K562 (cell line): ENCODE results near the gene RIPOR2. TPM values are rescaled to one million over a fixed set of nuclear protein-coding genes. Genes with fewer than 3 reads are reported as not detected.

ENCODE experiments used
- ATAC-seq: fragments of 200-7000 bp; cut with Tn5 transposase; 3 replicates; pipeline ENCODE4 v1.9.1; 2020; ENCODE audit warnings: moderate library complexity
- BruUV-seq: library from RNA; stranded (reverse); fragments of 400-500 nt; replicated peaks from 2 replicates; lab custom pipeline; 2021; lab: Mats Ljungman, UMichigan
- CTCF ChIA-PET: fragments of 300-600 bp; formaldehyde crosslinking; extraction: SDS; loops from one replicate; lab custom pipeline; 2021; ENCODE audit warnings: low intra/inter-chr PET ratio; lab: Yijun Ruan, JAX
- POLR2A ChIA-PET: fragments of 300-600, 350-650 bp; sonication (Branson Sonifier 250); formaldehyde crosslinking; extraction: SDS; loops from one replicate; lab custom pipeline; 2021; ENCODE audit warnings: antibody characterized with exemption, inconsistent platforms; lab: Yijun Ruan, JAX
- DNase-seq, 4 experiments: peaks; one replicate each; pipeline versions ENCODE4 v3.0.0 to v3.0.0-alpha.2; 2011 to 2018; ENCODE audit warnings: low spot score in 3 of 4, mixed read lengths in 3 of 4; ENCODE audit errors: extremely low read depth in 1 of 4
- FAIRE-seq: peaks from 2 replicates; lab custom pipeline; 2011; peaks lifted over from hg19 to GRCh38; lab: Jason Lieb, UNC
- H2AFZ ChIP-seq: 2 replicates; pipeline ENCODE4 v1.6.0; 2011; ENCODE audit warnings: low read depth, low read length, control low read depth, inconsistent platforms
- H3K27ac ChIP-seq: fragments of 200-600 bp; 3 replicates; pipeline ENCODE4 v1.8.0; 2011; ENCODE audit warnings: low read depth, mild to moderate bottlenecking, control low read depth, inconsistent platforms, low read length, moderate library complexity, mixed read lengths; ENCODE audit errors: extremely low read depth
- H3K27me3 ChIP-seq, 2 experiments: fragments of 300-600 bp in 1 of 2; 2 replicates in 1 of 2; 3 replicates in 1 of 2; pipeline versions ENCODE4 v1.6.0 to v1.8.0; 2011; ENCODE audit warnings: inconsistent platforms in 2 of 2, low read length in 2 of 2, mild to moderate bottlenecking in 1 of 2, mixed read lengths in 1 of 2, moderate library complexity in 1 of 2; ENCODE audit not compliant: control insufficient read depth in 2 of 2, insufficient read depth in 2 of 2
- H3K36me3 ChIP-seq: fragments of 300-600 bp; 3 replicates; pipeline ENCODE4 v1.8.0; 2011; ENCODE audit warnings: mild to moderate bottlenecking, low read length, inconsistent platforms; ENCODE audit not compliant: control insufficient read depth, insufficient read depth
- H3K4me1 ChIP-seq, 2 experiments: fragments of 200-600 bp in 1 of 2; replicated peaks in 1 of 2; 2 replicates in 1 of 2; 3 replicates in 1 of 2; pipeline versions ENCODE4 v1.5.1 to v1.8.0; 2011; ENCODE audit warnings: inconsistent platforms in 2 of 2, low read length in 2 of 2, mild to moderate bottlenecking in 1 of 2, mixed read lengths in 1 of 2, moderate library complexity in 1 of 2; ENCODE audit not compliant: control insufficient read depth in 2 of 2, insufficient read depth in 2 of 2
- H3K4me2 ChIP-seq: 2 replicates; pipeline ENCODE4 v1.6.1; 2011; ENCODE audit warnings: low read length, control low read depth, inconsistent platforms, mixed read lengths; ENCODE audit not compliant: insufficient read depth
- H3K4me3 ChIP-seq: fragments of 200-600 bp; sonication (generic), shearing (Covaris generic); 2 replicates; pipeline ENCODE4 v1.5.1; 2016; ENCODE audit warnings: control low read depth, inconsistent platforms
- H3K79me2 ChIP-seq: fragments of 200-600 bp; 3 replicates; pipeline ENCODE4 v1.8.0; 2011; ENCODE audit warnings: low read length, inconsistent platforms; ENCODE audit not compliant: control insufficient read depth, insufficient read depth
- H3K9ac ChIP-seq, 2 experiments: 2 replicates each; pipeline versions ENCODE4 v1.6.0 to v1.6.1; 2011; ENCODE audit warnings: low read depth in 2 of 2, low read length in 2 of 2, control low read depth in 1 of 2, inconsistent platforms in 1 of 2, mild to moderate bottlenecking in 1 of 2, mixed read lengths in 1 of 2; ENCODE audit not compliant: insufficient read depth in 1 of 2
- H3K9me1 ChIP-seq: one replicate; pipeline ENCODE4 v1.6.0; 2011; ENCODE audit warnings: inconsistent platforms, mild to moderate bottlenecking, low read length, moderate library complexity; ENCODE audit not compliant: control insufficient read depth, insufficient read depth
- H3K9me3 ChIP-seq: replicated peaks from 2 replicates; pipeline ENCODE4 v1.5.1; 2011; ENCODE audit warnings: low read depth, low read length, inconsistent platforms; ENCODE audit not compliant: control insufficient read depth, insufficient read depth
- H4K20me1 ChIP-seq: replicated peaks from 2 replicates; pipeline ENCODE4 v1.6.1; 2011; ENCODE audit warnings: low read length, inconsistent platforms, mixed read lengths; ENCODE audit not compliant: control insufficient read depth, insufficient read depth
- BCLAF1 ChIP-seq, 2 experiments: fragments of 450-650 bp in 1 of 2; IDR thresholded peaks; 2 replicates each; pipeline ENCODE4 v1.6.1; 2011 to 2017; ENCODE audit warnings: low read depth in 2 of 2, antibody characterized with exemption in 1 of 2, borderline replicate concordance in 1 of 2, low read length in 1 of 2, mild to moderate bottlenecking in 1 of 2, mixed read lengths in 1 of 2; ENCODE audit not compliant: control insufficient read depth in 1 of 2
- HCFC1 ChIP-seq: IDR thresholded peaks from 2 replicates; pipeline ENCODE4 v1.6.1; 2012; ENCODE audit warnings: low read depth, low read length, improper control_type of control experiment
- JUNB ChIP-seq: fragments of 450-650 bp; formaldehyde crosslinking; conservative IDR thresholded peaks from 2 replicates; pipeline ENCODE4 v1.4.0; 2020; ENCODE audit warnings: mild to moderate bottlenecking
- NUFIP1 ChIP-seq: fragments of 450-650 bp; IDR thresholded peaks from 2 replicates; pipeline ENCODE4 v1.6.1; 2018; ENCODE audit not compliant: partially characterized antibody
- PHF20 ChIP-seq: fragments of 450-650 bp; IDR thresholded peaks from 2 replicates; pipeline ENCODE4 v1.6.1; 2018; ENCODE audit not compliant: partially characterized antibody
- PYGO2 ChIP-seq: fragments of 450-650 bp; IDR thresholded peaks from 2 replicates; pipeline ENCODE4 v1.6.1; 2016; ENCODE audit warnings: mild to moderate bottlenecking, missing genetic modification characterization, moderate library complexity, missing compliant biosample characterization
- TCF7L2 ChIP-seq: fragments of 150-350 bp; IDR thresholded peaks from 2 replicates; pipeline ENCODE4 v1.6.1; 2016; ENCODE audit warnings: low read depth, mild to moderate bottlenecking, low read length, moderate library complexity
- TFE3 ChIP-seq: fragments of 450-650 bp; formaldehyde crosslinking; IDR thresholded peaks from 2 replicates; pipeline ENCODE4 v1.4.0; 2020; ENCODE audit warnings: mild to moderate bottlenecking, mixed read lengths
- VEZF1 ChIP-seq: fragments of 200-800 bp; sonication (Bioruptor generic); IDR thresholded peaks from 2 replicates; pipeline ENCODE4 v1.6.1; 2017; ENCODE audit warnings: missing genetic modification characterization, missing compliant biosample characterization
- XRCC3 ChIP-seq: fragments of 450-650 bp; IDR thresholded peaks from 2 replicates; pipeline ENCODE4 v1.6.1; 2017; ENCODE audit warnings: mild to moderate bottlenecking, moderate library complexity
- ZNF277 ChIP-seq: fragments of 250-450 bp; sonication (Bioruptor Pico); IDR thresholded peaks from 2 replicates; pipeline ENCODE4 v1.8.0; 2022; ENCODE audit warnings: inconsistent platforms, mild to moderate bottlenecking, moderate library complexity, borderline replicate concordance
- WGBS: fragments of 100-300 bp; shearing (Covaris generic); methylation state at CpG from one replicate; pipeline ENCODE4 v1.1.6; 2016; ENCODE audit warnings: low coverage, mixed read lengths; ENCODE audit not compliant: insufficient coverage; ENCODE audit errors: missing lambda C conversion rate; 5-methylcytosine and 5-hydroxymethylcytosine counted together
- in situ Hi-C: fragments of 300-500 bp; cut with MboI; formaldehyde crosslinking; loops from 4 replicates; pipeline ENCODE4 v1.15.0; 2018; ENCODE audit warnings: inconsistent platforms, mixed read lengths
- intact Hi-C: fragments of 100-400 bp; cut with micrococcal nuclease; formaldehyde crosslinking; loops from 2 replicates; pipeline ENCODE4 v1.14.2; 2022
- polyA plus RNA-seq, 8 experiments: library from polyadenylated mRNA; depleted of rRNA in 4 of 8; stranded (reverse) in 5 of 8; unstranded in 3 of 8; fragments of >200 nt; fragmentation: Nextera tagmentation in 2 of 8; fragmentation: Illumina TruSeq in 1 of 8; extraction: Ambion mirVana in 2 of 8; extraction: Trizol in 1 of 8; gene quantifications; 2 replicates each; pipeline versions ENCODE4 v1.2.1 to v1.2.3, GENCODE V29; 2011 to 2014; ENCODE audit warnings: inconsistent platforms in 1 of 8, missing spikeins in 1 of 8
- total RNA-seq, 7 experiments: library from RNA; depleted of rRNA in 6 of 7; stranded (reverse); fragments of >200 nt in 6 of 7; fragmentation: Illumina TruSeq in 2 of 7; extraction: Trizol in 2 of 7; gene quantifications; 2 replicates each; pipeline versions ENCODE4 v1.2.1 to v1.2.3, GENCODE V29; 2011 to 2021; ENCODE audit warnings: low replicate concordance in 1 of 7

RIPOR2 gene
- total and polyA plus RNA-seq, 9 of the 15 experiments (the other 6 are each of a cell fraction or from before 2014, with no cell fraction given): 0.04 to 1.0 (median 0.47) TPM; not detected in 2

GRCh38 chr6:24951811-24952299 lies 16.1 kb upstream of the RIPOR2 start:
- no peak for FAIRE-seq
- H3K4me3 ChIP-seq: no peak overlapping the region

More at GRCh38 chr6:24951811-24952299, 16.1 kb upstream of the RIPOR2 start:
- CTCF ChIA-PET: interaction anchor here (0.7 kb wide), 1 partner anchor 762 kb away, joined by 4 read pairs; no protein-coding TSS in a partner anchor
- no peak for TF ChIP-seq PHF20
- no peak for TF ChIP-seq PYGO2 (tag)
- no peak for TF ChIP-seq TFE3 (CRISPR knock-in tag)
- TF ChIP-seq NUFIP1: no peak
- TF ChIP-seq HCFC1: no peak
- no peak for TF ChIP-seq JUNB
- no peak for TF ChIP-seq TCF7L2
- no peak for TF ChIP-seq XRCC3
- TF ChIP-seq BCLAF1 (IDR thresholded peaks at IDR 0.05; ENCODE audit: borderline replicate concordance in 1 of 2, control insufficient read depth in 1 of 2, low read depth in 2 of 2, low read length in 1 of 2): no peak
- no peak for TF ChIP-seq ZNF277
- no peak for TF ChIP-seq VEZF1 (CRISPR knock-in tag)
- Histone ChIP-seq H3K4me1 (no peaks in the 10 kb centered on the region), H3K79me2 (no peaks in the 10 kb centered on the region), H3K9me1 (no peaks in the 10 kb centered on the region), H3K4me2 (no peak overlapping the region), H2AFZ (no peak overlapping the region), H3K36me3 (no peaks in the 10 kb centered on the region), H3K27me3 (peaks cover 0 to 11% of the 10 kb centered on the region in 2 experiments; a peak in 2 of 5 replicates), H4K20me1 (no peaks in the 10 kb centered on the region), H3K9ac (no peak overlapping the region), H3K9me3 (no peaks in the 10 kb centered on the region), H3K27ac (no peak overlapping the region)
- no TSS peak for BruUV-seq
- 4% methylated on average over 5 of the region's 5 CpGs for WGBS
- DNase-seq (no peak), ATAC-seq (no peak)
- POLR2A ChIA-PET: no interaction called here
- intact Hi-C loops (no loop called here), in situ Hi-C loops (no loop called here)
